Fibroblast of the aortic adventitia (primary cell): Measurements from ENCODE around the gene PCNT. TPM values are rescaled to one million over a fixed set of nuclear protein-coding genes. Genes with fewer than 3 reads are reported as not detected.

Experiments used
- DNase-seq: peaks from one replicate; pipeline ENCODE4 v3.0.0-alpha.2; 2010; ENCODE audit warnings: low read depth
- H3K4me3 ChIP-seq: 2 replicates; pipeline ENCODE4 v1.5.1; 2011; ENCODE audit warnings: low read depth, mild to moderate bottlenecking, control low read depth, low read length, moderate library complexity
- total RNA-seq: library from RNA; depleted of rRNA; stranded (reverse); fragments of >200 nt; gene quantifications from 2 replicates; pipeline ENCODE4 v1.2.3, GENCODE V29; 2012; ENCODE audit warnings: low replicate concordance
- TF ChIP-seq, protein P1 (sequence below): IDR thresholded peaks from 2 replicates; pipeline ENCODE4 v1.5.1; 2011; ENCODE audit warnings: mild to moderate bottlenecking, low read length, control low read depth, inconsistent platforms; ENCODE audit not compliant: insufficient read depth

The PCNT gene
- total RNA-seq, 1 donor: 27.8 TPM

DNA sequence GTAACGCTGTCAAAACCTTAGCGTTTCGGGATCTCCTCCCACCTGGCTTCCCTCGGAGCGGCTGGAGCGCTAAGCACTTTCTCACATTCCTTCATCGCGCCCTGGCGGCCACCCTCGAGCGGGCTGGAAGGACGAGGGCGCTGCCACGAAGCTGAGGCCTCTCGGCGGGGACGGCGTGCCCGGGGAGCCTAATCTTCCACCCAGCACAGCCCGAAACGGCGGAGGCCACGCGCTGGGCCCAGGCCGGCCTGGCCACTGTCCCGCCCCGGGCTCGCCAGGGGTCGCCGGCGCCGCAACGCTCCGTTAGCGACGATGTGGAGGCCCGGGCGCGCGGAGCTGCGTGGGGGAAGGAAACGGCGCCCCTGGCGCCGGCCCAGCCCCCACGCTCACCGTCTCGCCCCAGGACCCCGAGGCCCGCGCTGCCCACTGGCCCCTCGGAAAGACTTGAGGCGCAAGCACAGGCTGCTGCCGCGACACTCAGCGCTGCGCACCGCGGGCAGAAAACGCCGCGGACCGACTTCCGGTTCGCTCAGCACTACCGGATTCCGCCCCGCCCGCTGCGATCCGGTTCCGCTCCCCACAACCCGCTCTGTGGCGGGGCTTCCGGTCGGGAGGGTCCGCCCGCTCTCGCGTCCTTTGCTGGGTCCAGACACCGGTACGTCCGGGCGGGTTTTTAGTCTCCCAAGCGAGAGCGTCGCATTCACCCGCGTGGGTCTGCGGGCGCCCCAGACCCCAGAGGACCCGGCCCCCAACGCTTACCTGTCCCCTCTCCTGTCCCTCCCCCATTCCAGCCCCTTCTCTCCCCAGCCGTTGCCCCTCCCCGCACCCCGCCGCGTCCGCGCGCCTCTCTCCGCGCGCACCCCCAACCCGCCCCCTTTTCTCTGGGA, 38.0 kb upstream of the PCNT start, which contains the start of gene YBEY:
TSS of gene YBEY (plus strand) at position 582 of the 887 bp plus-strand sequence. CDS start 572 bp downstream, outside the sequence.
- peak; percentile 87 for DNase-seq
- H3K4me3 ChIP-seq: peak within 1 kb of the TSS; percentile 69
- TF ChIP-seq, protein P1, sequence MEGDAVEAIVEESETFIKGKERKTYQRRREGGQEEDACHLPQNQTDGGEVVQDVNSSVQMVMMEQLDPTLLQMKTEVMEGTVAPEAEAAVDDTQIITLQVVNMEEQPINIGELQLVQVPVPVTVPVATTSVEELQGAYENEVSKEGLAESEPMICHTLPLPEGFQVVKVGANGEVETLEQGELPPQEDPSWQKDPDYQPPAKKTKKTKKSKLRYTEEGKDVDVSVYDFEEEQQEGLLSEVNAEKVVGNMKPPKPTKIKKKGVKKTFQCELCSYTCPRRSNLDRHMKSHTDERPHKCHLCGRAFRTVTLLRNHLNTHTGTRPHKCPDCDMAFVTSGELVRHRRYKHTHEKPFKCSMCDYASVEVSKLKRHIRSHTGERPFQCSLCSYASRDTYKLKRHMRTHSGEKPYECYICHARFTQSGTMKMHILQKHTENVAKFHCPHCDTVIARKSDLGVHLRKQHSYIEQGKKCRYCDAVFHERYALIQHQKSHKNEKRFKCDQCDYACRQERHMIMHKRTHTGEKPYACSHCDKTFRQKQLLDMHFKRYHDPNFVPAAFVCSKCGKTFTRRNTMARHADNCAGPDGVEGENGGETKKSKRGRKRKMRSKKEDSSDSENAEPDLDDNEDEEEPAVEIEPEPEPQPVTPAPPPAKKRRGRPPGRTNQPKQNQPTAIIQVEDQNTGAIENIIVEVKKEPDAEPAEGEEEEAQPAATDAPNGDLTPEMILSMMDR: peak; percentile 49

DNA sequence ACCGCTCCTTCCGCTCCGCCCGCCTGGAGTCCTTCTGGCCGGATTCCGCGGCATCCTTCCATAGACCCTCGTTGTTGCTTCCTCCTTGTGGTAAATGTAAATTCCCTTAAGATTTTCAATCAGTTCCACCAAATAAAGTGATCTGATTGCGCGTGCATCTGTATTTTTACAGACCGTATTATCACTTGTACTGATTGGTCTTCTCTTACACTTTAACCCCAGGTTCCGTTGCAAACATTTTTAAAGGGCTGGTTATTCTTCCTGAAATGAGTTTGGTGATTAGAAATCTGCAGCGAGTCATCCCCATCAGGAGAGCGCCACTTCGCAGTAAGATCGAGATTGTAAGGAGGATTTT, 37.3 kb upstream of the PCNT start:
- DNase-seq: peak; percentile 70
- peak overlapping the region; percentile 69 for H3K4me3 ChIP-seq
- TF ChIP-seq, protein P1: no peak

DNA sequence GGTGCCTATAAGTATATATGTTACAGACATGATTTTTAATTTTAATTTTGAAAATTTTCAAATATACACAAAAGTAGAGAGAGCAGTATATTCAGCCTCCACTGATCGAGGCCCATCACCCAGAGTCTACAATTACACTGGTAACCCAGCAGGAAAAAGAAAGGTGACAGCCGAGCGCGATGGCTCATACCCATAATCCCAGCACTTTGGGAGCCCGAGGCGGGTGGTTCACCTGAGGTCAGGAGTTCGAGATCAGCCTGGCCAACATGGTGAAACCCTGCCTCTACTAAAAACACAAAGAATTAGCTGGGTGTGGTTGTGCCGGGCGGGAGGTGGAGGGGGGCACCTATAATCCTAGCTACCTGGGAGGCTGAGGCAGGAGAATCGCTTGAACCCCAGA, 36.4 kb upstream of the PCNT start:
- H3K4me3 ChIP-seq: no peak overlapping the region
- TF ChIP-seq, protein P1: no peak
- no peak for DNase-seq

DNA sequence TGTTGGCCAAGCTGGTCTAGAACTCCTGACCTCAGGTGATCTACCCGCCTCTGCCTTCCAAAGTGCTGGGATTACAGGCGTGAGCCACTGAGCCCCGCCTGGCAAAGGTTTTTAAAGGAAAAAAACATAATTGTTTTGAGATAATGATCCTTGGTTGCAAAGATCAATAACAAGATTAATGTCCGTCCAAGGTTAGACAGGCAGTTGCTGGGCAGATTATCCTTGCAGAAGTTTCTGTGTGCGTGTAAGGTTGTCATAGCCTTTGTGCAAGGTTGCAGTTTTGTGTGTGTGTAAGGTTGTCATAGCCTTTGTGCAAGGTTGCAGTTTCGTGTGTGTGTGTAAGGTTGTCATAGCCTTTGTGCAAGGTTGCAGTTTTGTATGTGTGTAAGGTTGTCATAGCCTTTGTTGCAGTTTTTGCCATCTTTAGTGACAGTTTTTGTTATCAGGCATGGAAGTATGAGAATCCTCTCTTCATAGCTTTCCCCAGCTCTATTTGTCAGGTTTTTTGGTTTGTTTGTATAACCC, 34.2 kb upstream of the PCNT start:
- no peak overlapping the region for H3K4me3 ChIP-seq
- no peak for DNase-seq
- TF ChIP-seq, protein P1: no peak

DNA sequence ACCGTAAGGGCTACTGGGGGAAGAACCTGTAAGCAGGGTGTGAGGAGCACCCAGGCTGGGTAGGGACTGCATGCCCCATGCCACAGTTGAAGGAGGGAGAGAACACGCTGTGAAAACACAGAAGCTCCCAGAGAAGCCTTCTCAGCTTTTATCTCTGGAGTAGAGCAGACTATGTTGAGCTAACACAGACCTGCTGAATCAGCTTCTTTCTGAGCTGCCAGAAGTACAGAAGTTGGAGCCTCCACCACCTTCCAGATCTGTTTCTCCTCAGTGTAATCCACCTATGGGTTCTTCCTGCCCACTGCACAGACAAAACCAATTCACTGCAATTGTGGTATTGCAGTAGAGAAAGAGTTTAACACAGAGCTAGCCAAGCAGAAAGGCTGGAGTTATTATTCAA, 32.4 kb upstream of the PCNT start:
- H3K4me3 ChIP-seq: no peak overlapping the region
- DNase-seq: no peak
- TF ChIP-seq, protein P1: no peak

DNA sequence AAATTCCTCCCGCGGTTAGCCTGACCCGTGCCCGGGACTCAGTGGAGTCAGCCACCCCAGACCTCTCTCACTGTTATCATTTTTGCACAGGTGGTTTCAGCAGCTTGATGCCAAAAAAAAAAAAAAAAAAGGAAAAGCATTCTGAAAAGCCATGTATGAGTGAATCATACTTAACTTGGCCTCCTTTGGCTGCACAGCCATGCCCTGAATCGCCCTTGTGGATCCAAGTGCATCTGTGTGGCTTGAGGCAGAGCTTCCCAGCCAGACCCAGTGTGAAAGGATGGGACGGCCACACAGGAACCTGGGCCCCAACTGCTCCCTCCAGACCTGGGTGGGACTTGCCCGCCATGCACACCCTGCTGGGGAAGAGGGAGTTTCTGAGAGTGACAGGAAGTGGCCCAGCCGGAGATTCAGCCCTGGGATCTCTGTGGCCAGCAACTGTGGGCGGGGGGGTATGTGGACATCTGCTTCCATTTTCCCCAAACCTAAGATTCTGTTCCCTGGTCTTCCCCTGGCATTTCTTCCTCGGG, 29.2 kb upstream of the PCNT start:
- no peak overlapping the region for H3K4me3 ChIP-seq
- TF ChIP-seq, protein P1: no peak
- DNase-seq: peak; percentile 52
